HepG2 (cell line): ENCODE results near the gene CKS2.

Experiments used
- CTCF ChIP-seq: sonication (generic); formaldehyde crosslinking; IDR thresholded peaks from 2 replicates; pipeline ENCODE4 v1.5.0; 2020; ENCODE audit warnings: mild to moderate bottlenecking, missing genetic modification reagents, moderate library complexity
- GTF2F1 ChIP-seq: fragments of 150-350 bp; IDR thresholded peaks from 2 replicates; pipeline ENCODE4 v1.6.1; 2014; ENCODE audit warnings: low read length
- SMC3 ChIP-seq: IDR thresholded peaks from 2 replicates; pipeline ENCODE4 v1.6.1; 2011; ENCODE audit warnings: low read length, improper control_type of control experiment
- ZNF124 ChIP-seq: sonication (generic); formaldehyde crosslinking; IDR thresholded peaks from 2 replicates; pipeline ENCODE4 v1.4.0; 2020; ENCODE audit warnings: missing genetic modification reagents
- ZNF253 ChIP-seq: sonication (generic); formaldehyde crosslinking; IDR thresholded peaks from 2 replicates; pipeline ENCODE4 v1.8.0; 2022; ENCODE audit warnings: mild to moderate bottlenecking, missing genetic modification reagents, borderline replicate concordance
- ZNF280D ChIP-seq: sonication (generic); formaldehyde crosslinking; IDR thresholded peaks from 2 replicates; pipeline ENCODE4 v1.5.1; 2020; ENCODE audit warnings: mild to moderate bottlenecking, missing genetic modification reagents

- TF ChIP-seq SMC3 (no peak), ZNF280D (no peak), GTF2F1 (no peak), ZNF253 (CRISPR knock-in tag) (no peak), CTCF (CRISPR knock-in tag) (no peak), ZNF124 (no peak)
Measured at GRCh38 chr9:89361031-89361430, 50.0 kb downstream of the CKS2 start.
